HG03064 (cell line): ENCODE measurements around the gene RAB6B.

Experiments used
- ATAC-seq: cut with Tn5 transposase; IDR thresholded peaks from one replicate; pipeline ENCODE4 v1.9.1; 2021; ENCODE audit warnings: low read depth; ENCODE audit not compliant: unreplicated experiment

The RAB6B gene

DNA sequence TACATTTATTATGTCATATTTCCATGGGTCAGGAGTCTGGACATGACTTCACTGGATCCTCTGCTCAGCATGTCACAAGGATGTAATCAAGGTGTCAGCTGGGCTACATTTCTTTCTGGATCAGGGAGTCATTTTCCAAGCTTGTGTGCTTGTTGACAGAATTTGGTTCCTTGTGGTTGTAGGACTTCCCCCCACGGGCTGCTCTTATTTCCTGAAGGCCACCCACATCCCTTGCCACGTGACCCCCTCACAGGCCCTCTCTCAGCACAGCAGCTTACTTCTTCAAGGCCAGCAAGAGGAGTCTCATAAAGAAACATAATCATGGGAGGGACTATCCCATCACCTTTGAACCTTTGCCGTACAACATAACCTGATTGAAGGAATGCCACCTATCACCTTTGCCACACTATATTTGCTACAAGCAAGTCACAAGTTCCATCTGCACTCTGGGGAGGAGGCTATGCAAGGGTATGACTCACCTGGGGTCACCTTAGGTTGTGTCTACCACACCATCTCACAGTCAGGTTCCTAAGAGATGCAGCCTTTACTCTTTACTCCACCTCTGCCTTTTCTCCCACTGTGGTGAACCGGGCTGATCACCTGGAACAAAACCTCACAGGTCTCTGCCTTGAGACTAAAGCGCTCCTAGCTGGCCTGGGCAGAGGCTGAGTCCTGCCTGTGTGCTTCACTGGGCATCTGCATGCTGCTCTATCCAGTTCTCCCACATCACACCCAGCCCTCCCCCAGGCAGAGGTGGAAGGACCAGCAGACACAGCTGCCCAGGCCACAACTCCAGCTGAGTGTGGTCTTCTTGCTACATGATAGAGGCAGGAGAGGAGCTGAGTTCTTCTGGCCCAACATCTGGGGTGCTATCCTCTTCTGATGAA, 13.5 kb downstream of the RAB6B start:
- ATAC-seq = no peak

DNA sequence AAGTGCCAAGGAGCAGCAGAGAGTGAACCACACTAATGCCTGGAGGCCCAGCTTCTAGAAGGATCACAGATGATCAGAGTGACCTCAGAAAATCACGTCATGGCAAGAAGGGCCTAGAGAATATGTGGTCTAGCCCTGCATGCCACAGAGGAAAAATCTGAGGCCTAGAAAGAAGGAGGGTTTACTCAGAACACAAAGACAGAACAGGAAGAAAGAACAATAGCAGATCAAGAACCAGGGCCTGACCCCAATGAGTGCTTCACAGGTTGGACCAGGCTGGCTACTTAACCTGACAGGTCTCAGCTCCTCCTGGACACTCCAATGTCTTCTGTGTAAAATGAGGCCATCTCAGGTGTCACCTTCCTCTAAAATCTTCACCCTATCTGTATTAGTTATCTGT, 14.2 kb downstream of the RAB6B start:
- ATAC-seq = no peak

DNA sequence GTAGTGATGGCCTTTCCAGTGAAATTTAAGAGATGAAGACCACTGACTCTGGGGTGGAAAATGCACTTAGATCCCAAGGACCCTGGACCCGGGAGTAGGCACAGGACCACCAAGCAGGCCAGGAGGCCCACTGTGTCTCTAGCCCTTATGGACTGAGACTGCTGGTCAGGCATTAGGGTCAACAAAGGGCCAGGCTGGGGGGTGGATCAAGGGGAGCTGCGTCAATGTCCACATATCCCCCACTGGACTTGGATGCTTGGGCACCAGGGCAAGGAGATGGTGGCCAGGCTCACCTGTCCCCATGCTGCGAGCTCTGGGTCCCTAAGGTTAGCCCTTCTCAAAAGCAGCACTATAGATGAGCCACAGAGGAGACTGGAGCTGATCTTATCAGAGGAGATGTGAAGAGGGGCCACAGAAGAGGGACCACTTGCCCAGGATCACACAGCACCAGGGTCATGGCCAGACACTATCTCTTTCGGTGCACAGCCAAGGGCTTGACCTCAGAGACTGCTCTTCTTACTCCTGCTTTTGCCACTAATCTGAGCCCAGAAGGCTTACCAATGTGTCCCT, 14.7 kb downstream of the RAB6B start:
- ATAC-seq = no peak

DNA sequence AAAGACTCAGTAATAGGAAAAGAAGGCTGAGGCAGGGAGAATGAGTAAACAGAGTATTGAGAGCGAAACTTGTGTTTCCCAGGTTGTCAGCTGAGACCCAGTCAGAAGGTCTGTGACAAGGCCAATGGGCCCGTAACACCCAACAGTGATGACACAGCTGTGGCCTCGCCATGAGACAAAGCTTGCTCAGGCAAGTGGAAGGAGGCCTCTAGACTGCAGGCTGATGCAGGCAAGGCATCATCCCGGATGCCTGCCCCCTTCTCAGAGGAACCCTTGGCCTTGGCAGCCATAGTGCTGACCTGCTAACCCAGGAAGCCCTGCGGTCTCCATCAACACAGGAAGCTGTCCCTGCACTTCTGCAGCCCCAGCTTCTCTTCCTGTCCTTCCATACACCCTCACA, 15.4 kb downstream of the RAB6B start:
- no peak for ATAC-seq

DNA sequence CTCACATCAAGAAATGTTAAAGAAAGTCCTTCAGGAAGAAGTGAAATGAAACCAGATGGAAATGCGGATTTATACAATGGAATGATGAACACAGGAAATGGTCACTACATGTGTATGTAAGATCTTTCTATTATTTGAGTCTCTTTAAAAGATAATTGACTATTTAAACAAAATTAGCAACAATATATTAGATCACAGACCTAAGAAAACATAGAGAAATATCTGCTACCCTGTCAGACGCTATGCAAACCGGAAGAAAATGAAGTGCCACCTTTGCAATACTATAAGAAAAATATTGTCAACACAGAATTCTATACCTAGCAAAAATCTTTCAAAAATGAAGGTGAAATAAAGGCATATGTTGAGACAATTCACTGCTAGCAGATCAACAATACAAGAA, 17.2 kb downstream of the RAB6B start:
- no peak for ATAC-seq

DNA sequence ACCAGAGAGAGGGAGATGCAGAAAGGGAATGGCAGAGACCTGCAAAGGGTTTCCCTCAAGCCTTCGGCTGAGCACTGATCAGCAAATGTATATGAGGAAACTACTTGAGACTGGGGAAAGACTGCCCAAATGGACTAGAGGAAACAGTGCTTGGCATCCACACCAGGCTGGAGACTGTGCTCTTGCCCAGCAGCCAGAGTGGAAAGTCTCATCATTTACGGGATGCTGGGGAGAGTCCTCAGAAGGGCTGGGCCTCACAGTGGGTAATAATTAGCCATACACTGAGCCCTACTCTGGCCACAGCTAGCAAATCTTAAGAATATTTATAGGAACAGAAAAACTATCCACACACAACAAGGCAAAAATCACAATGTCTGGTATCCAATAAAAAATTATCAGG, 18.5 kb downstream of the RAB6B start:
- no peak for ATAC-seq

DNA sequence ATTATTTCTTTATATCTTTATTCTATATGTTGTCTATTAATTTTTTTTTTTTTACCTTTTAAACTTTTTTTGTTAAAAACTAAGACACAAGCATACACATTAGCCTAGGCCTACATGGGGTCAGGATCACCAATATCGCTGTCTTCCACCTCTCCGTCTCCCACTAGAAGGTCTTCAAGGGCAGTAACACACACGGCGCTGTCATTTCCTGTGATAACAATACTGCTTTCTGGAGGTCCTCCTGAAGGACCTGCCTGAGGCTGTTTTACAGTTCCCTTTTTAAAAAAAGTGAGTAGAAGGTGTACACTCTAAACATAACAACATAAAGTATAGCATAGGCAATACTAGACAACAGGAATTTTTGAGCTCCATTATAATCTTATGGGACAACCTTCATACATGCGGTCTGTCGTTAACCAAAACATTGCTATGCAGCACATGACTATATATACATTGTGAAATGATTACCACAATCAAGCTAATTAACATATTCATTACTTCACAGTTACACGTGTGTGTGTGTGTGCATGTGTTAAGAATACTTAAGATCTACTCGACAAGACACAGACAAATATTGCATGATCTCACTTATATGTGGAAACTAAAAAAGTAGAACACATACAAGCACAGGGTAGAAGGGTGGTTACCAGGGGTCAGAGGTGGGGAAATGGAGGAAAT, 20.8 kb downstream of the RAB6B start:
- ATAC-seq = no peak

DNA sequence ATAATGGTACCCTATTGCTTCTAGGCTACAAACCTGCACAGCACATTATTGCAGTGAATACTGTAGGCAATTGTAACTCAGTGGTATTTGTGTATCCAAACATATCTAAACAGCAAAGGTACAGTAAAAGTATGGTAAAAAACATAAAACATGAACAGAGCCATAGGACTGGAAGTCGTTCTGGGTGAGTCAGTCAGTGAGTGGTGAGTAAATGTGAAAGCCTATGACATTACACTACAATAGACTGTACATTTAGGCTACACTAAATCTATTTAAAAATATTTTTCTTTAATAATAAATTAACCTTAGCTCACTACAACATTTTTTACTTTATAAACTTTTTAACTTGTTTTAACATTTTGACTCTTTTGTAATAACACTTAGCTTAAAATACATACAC, 21.3 kb downstream of the RAB6B start:
- no peak for ATAC-seq

DNA sequence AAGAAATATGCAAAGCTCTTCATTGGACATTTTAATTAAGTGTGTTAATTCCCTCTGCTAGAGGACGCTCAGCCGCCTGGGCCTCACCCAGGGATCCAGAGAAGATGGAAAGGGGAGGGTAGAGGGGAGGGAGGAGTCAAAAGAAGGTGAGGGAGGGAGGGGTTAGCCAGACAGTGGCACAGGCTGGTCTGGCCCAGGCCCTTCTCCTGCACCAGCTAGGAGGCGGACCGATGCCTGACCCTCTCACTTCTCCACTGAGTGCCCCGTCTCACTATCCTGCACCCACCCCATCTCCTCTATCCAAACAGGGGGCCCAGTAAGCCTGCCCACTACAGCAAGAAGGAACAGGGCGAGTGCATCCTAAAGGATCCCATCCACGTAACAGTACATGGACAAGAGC, 22.9 kb downstream of the RAB6B start:
- no peak for ATAC-seq

DNA sequence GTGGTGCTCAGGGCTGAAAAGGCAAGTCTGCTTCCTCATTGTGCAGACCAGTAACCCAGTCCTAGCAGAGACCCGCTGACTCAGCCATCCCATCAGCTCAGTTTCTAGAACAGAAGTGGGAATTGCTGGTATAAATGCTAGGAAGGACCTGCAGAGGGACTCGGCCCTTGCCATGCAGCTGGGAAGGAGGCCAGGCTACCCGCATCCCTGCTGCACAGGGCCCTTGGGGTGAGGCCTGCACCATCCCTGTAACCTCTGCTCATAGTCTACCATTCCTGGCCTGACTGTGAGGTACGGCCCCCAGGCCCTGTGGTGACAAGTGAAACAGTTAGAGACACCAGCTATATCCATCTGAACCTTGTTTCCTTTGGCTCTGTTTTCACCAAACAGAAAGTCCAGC, 23.5 kb downstream of the RAB6B start:
- no peak for ATAC-seq

DNA sequence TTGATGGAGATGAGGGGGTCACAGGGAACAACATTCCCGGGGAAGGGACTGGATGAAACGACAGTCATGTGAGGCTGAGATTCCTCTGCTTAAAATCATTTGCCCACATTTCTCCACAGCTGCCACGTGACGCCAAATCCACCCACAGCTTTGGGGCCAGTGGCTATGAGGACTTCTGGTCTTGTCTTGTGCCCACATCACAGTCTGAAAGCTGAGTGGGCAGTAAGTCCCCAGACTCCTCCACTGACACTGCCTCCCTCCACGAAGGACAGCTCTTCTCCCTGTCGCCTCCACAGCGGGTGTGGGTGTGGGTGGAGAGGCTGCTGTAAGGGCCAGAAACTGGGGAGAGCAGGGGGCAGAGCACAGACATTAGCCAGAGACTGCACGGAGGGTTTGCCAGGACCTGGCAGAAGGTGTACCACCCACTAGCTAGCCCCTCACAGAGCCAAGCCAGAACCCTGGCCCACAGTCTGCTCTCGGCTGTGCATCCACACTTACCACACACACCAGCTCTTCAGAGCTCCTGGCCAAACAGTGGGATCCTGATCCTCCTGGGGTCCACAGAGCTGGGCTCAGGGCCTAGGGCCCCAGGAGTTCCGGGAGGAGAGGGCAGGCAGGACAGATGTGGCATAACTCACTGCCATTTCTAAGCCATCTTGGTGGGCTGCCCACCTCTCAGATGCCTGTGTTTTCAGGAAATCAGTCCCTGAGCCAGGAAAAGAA, 24.2 kb downstream of the RAB6B start:
- no peak for ATAC-seq

DNA sequence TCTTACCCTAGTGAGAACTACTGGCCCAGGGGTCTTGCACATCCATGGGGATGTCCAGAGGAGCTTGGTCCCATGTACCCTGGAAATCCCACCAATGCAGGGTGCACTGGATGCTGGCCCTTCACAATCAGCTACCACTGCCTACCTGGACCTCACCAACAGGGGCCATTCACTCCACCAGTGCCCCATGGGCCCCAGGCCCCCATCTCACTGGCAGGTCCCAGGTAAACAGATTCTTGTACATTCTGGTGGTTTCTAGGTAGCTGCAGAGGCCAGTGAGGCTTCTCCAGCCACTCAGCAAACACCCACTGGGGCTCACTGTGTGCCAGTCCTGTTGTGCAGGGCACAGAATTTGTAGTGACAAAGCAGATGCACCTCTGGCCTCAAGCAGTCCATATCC, 24.9 kb downstream of the RAB6B start:
- ATAC-seq = no peak

DNA sequence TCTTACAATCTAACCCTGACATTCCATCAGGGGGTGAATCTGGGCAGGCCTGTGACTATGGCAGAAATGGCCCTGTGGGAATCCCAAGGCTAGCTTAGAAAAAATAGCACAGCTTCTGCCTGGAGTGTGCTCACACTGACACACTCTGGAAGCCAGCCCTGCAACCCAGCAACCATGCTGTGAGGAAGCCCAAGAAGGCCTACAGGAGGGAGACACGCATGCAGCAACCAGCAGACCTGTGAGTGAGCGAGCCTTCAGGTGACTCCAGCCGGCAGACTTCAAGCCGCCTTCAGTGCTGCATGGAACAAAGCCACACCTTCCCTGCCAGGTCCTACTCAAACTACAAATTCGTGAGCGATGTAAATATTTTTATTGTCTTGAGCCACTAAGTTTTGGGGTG, 26.1 kb downstream of the RAB6B start:
- ATAC-seq = no peak

DNA sequence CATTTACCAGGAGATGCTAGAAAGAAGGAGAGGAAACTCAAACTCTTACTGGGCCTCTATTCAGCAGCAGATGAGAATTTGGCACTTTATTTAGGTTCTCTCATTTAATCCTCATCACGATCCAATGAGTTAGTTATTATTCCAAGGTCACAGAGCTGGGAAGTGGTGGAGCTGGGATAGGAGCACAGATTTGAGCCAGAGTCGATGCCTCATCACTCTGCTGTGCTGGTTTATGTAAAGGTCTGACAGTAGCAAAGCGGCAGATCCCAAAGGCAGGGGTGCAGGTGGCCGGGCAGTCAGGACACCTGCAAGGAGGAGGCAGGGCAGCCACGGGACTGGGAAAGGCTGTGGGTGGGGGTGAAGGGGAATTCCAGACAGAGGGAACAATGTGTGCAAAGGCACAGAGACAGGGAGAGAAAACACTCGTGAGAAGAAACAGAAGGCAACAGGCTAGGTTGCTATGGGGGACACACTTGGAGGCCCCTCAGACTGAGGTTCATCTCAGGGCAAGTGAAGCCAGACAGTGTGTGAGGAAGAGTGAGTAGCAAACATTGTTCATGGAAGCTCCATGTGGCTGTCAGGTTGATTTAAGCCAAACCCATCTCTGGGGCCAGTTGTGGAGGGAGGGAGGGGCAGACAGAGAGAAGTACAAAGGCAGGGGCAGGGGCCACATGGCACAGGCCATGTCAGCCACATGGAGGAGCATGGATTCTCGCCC, 26.8 kb downstream of the RAB6B start:
- no peak for ATAC-seq

DNA sequence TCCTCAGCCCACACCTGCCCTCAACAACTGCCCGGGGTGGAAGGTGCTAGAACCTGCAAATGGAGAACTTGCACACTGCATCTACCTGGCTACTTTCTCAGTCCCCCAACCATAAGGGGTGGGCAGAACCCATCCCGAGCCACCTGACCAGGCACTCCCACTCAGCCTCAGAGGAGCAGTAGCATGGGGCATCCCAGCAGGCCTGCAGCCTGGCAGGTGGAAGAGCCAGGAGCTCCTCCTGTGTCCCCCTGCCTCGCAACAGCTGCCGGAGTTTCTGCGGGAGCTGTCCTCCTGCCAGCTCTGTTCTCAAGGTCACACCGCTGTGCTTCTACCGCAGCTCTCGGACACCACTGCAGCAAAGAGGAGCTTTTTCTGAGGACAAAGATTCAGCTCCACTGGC, 27.5 kb downstream of the RAB6B start:
- no peak for ATAC-seq

DNA sequence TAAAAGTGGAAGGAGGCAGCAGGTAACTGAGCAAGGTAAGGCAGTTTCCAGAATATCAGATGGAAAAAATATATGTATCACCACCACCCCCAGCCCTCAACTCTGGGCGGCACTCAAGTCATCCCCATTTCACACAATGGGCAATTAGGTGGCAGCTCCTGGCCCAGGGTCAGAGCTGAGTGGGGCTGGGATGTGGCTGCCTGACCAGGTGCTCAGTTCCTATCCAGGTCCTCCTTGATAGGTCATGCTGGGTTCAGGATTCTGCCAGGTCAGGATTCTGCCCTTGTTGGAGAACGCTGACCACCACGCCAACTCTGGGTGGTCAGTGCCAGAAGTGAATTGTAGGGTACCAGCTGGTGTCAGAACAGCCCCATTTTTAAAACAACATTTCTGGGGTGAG, 29.5 kb downstream of the RAB6B start:
- no peak for ATAC-seq

DNA sequence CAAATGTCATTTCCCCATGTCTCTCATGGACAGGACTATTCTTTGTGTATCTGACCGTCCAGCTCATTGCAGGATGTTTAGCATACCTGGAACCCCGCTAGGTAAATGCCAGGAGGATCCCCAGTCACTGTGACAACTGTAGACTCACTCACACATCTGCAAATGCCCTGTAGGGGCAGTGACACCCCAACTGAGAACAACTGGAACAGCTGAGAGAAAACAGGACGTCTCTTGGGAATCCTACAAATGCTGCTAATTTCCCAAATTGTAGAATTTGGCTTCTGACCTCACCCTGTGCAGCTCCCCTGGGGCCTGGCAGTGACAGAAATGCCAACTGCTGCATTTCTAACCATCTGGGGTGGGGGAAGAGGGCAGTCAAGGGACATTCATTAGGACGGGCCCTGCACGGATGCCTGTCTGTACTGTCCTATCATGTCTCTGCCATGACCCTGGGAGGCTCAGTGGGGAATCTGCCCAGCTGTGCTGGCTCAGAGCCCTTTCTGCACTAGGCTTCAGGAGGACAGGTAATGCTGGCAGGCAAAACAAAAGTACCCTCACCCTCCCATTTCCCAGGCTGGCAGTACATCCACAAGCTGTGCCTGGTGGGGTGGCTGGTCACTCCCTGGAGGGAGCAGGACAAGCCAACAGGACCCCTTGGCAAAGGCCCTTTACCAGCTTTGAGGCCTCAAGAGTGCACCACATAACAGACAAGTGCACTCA, 30.4 kb downstream of the RAB6B start:
- no peak for ATAC-seq

DNA sequence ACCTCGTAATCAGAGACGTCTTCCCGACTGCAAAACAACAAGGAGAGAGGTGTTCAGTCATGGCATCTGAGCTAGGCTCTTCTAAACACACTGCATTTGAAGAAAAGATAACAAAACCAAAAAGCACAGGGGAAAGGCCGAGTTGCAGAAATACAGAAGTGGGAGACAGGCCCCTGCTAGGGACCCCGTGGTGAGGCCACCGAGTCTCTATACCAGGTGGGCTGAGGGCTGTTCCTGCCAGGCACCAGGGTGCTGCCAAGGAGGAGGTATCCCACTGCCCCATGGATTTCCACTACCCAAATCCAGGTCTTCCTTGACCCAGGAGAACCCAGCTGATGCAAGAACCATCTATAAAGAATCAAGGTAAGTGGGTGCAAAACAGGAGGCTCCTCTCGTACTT, 31.1 kb downstream of the RAB6B start:
- no peak for ATAC-seq

DNA sequence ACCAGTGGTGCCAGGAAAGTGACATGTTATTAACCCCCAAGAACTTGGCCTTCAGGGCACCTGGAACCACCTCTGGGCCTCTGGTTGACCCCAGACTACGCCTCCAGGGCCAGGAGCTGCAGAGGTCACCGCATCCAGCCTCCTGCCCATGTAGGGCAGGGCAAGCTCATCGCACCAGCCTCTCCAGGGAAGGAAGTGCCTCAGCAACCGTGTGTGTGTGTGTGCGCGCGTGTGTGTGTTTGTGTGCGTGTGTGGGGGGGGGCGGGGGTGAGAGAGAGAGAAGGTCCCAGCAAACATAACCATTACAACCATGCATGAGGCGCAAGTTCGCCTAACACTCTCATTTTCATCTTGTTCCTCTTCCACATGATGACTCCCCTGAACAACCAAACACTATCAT, 31.8 kb downstream of the RAB6B start:
- ATAC-seq = no peak

DNA sequence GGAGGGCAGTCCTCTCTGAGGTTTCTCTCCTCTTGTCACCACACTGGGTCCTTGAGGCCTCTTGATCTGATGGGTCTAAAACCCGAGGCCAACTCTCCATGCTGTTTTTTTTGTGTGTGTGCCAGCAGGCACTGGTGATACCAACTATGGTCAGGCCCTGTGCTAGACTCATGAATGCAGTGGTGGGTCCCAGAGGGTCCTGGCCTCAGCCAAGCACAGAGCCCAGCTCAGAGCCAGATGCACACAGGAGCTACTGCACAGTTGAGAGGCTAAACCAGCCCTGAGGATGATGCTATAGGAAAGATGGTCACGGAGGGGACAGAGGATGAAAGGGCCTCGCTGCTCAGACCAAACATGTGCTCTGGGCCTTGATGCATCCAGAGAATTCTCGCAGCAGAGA, 33.5 kb downstream of the RAB6B start:
- ATAC-seq = no peak
